Umbilical cord (tissue), 2 donors: Measurements from ENCODE around the gene HDAC11. TPM values are rescaled to one million over a fixed set of nuclear protein-coding genes. Genes with fewer than 3 reads are reported as not detected.
A peak's percentile ranks its signal among the peaks of the same experiment; 100 is the strongest.
"Not testable (repeated sequence)": the region's sequence is repeated elsewhere in the genome, so short reads cannot be mapped to it uniquely, and the experiment has no call there.

Experiments
- DNase-seq: peaks from one replicate; pipeline ENCODE4 v3.0.0-alpha.2; 2015; ENCODE audit warnings: low spot score
- total RNA-seq: library from RNA; depleted of rRNA; stranded (reverse); fragments of >200 nt; gene quantifications from one replicate; pipeline ENCODE4 v1.2.3, GENCODE V29; 2014; ENCODE audit warnings: low replicate concordance; ENCODE audit not compliant: insufficient read depth

Gene HDAC11, protein sequence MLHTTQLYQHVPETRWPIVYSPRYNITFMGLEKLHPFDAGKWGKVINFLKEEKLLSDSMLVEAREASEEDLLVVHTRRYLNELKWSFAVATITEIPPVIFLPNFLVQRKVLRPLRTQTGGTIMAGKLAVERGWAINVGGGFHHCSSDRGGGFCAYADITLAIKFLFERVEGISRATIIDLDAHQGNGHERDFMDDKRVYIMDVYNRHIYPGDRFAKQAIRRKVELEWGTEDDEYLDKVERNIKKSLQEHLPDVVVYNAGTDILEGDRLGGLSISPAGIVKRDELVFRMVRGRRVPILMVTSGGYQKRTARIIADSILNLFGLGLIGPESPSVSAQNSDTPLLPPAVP
- 7.9 TPM for total RNA-seq

DNA sequence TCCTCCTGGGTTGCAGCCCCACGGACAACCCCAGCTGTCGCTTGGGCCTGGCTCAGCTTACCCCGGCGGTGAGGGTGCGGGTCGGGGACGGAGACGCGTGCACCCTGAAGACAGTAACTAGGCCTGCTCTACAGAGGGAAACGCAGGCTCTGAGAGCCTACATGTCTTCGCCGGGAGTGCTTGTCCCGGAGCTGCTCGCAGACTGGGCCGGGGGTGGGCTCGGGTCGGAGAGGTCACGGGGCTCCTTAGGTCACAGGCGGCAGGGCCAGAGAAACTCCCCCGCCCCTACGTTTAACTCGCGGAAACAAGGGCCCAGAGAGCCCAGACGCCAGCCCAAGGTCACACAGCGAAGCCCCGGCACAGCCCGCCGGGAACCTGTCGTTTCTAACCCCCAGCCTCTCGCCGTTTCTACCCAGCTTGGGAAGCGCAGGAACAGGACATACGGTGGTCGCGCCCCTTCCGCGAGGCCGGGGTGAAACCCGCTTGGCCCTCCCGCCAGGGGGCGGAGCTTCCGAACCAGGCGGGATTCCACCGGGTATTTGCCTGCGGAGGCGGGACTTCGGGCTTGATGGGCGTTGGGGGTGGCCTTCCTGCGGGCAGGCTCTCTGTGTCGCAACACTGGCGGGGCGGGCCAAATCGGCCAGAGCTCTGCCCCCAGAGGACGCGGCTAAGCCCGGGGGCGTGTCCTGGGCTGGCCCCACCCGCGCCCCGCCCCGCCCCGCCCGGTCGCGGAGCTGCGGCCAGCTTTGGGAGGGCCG is at the start of gene HDAC11:
HDAC11 (plus strand) TSS at position 725 of the 758 bp plus-strand sequence. CDS start 42 bp downstream, outside the sequence.
- peak; percentile 99 for DNase-seq

GRCh38 chr3:13430411-13430875 is 49.7 kb upstream of the HDAC11 start:
- DNase-seq: not testable (repeated sequence)

DNA sequence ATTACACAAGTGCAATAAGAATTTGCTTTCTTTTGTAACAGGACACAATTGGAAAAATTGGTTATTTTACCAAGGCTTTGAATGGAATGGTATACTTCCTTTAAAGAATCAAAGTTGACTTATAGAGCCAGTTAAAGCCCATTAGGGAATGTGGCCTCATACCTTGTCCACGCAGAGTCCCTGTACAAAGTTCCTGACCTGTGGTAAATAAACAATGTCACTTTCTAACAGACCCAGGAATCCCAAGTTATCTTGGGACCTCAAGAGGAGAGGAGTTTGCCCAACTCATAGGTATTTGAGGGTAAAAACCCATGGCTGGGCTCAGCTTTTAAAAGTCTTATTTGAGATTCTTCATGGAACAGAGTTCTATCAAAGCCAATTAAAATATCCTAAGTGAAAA is 48.0 kb upstream of the HDAC11 start:
- DNase-seq: no peak

GRCh38 chr3:13433912-13434311 is 46.2 kb upstream of the HDAC11 start:
- no peak for DNase-seq

GRCh38 chr3:13436213-13436612 is 43.9 kb upstream of the HDAC11 start:
- not testable (repeated sequence) for DNase-seq

- DNase-seq: no peak
Observed at GRCh38 chr3:13440204-13440817, 39.8 kb upstream of the HDAC11 start.

DNA sequence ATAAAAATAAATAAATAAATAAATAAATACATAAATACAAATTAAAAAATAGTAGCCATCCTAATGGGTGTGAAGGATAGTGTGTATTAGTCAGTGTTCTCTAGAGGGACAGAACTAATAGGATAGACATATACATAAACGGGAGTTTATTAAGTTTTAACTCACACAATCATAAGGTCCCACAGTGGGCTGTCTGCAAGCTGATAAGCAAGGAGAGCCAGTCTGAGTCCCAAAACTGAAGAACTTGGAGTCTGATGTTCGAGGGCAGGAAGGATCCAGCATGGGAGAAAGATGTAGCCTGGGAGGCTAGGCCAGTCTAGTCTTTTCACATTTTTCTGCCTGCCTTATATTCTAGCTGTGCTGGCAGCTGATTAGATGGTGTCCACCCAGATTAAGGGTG is 37.2 kb upstream of the HDAC11 start:
- not testable (repeated sequence) for DNase-seq

GRCh38 chr3:13451301-13451673 is 28.8 kb upstream of the HDAC11 start:
- no peak for DNase-seq

GRCh38 chr3:13452490-13453335 is 27.4 kb upstream of the HDAC11 start:
- peak; percentile 80 for DNase-seq

GRCh38 chr3:13455644-13456043 is 24.5 kb upstream of the HDAC11 start:
- peak; percentile 45 for DNase-seq

DNA sequence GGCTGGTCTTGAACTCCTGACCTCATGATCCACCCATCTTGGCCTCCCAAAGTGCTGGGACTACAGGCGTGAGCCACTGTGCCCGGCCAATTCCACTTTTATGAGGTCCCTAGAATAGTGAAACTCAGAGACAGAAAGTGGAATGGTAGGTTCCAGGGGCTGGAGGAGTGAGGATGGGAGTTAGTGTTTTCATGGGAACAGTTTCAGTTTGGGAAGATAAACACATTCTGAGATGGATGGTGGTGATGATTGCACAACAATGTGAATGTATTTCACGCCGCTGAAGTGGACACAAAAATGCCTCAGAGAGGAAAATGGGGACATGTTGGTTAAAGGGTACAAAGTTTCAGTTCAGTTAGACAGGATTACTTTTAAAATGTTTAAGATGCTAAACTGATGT is 22.5 kb upstream of the HDAC11 start:
- DNase-seq: no peak

GRCh38 chr3:13459605-13460340 is 20.3 kb upstream of the HDAC11 start:
- DNase-seq: no peak

DNA sequence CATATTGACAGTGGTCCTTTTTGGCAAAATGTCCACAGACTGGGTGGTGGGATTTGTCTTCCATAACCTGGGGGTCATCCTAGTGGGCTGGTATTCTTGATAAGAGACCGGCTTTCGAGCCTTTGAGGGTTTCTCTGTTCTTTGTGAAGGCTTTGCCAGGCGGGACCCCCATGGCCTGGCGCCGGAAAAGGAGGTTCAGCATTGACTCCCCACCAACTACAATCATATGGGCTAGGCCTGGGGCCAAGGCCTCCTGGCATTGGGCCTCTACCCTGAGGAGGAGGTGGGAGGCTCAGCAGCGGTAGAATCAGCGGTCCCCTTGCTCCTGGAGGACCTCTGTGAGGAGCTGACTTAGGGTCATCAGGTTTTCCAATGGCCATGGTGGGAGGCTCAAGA is 19.8 kb upstream of the HDAC11 start:
- no peak for DNase-seq

GRCh38 chr3:13461169-13462124 is 18.7 kb upstream of the HDAC11 start:
- DNase-seq: no peak

DNA sequence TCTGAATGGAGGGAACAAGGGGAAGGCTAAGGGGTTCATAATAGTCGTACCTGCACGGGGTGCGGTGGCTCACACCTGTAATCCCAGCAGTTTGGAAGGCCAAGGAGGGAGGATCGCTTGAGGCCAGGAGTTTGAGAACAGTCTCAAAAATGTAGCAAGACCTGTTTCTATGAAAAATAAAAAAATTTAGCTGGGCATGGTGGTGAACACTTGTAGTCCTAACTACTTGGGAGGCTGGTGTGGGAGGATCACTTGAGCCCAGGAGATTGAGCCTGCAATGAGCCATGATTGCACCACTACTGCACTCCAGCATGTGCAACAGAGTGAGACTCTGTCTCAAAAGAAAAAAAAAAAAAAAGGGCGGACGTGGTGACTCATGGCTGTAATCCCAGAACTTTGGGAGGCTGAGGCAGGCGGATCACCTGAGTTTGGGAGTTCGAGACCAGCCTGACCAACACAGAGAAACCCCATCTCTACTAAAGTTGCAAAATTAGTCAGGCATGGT is 17.9 kb upstream of the HDAC11 start:
- DNase-seq: no peak

- DNase-seq: no peak
Observed at GRCh38 chr3:13462822-13463221, 17.3 kb upstream of the HDAC11 start.

GRCh38 chr3:13463618-13464400 is 16.3 kb upstream of the HDAC11 start:
- no peak for DNase-seq

DNA sequence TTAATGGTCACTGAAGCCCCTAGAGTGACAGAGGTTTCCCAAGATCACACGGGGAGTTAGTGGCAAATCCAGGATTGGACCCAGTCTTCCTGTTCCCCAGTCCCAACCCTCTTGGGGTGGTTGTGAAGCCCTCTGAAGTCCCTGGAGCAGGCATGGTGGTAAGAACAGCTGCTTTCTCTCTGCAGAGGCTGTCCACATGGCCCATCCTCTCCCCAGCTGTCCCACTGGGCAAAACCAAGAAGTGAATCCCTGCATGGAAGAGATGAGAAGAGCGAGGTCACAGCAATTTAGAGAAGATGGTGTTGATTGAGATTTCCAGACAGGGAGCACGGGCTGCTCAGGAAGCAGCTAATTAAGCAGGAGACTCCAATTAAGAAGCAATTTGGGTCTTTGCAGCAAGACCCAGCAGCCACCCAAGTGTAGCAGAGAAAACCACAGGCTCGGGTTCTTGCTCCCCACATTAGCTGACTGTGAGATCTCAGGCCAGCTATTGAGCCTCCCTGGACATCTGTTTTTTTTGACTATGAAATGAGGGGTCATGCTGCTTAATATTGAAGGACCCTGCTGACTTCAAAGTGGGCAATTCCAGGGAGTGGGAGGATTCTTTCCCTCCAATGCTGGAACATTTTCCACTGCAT is 14.8 kb upstream of the HDAC11 start:
- no peak for DNase-seq
